ENCODE results near the gene TENT4A. TPM values are rescaled to one million over a fixed set of nuclear protein-coding genes. Genes with fewer than 3 reads are reported as not detected.

The TENT4A gene
- total RNA-seq, 1 experiment from 2014 or later: 25.6 TPM

DNA sequence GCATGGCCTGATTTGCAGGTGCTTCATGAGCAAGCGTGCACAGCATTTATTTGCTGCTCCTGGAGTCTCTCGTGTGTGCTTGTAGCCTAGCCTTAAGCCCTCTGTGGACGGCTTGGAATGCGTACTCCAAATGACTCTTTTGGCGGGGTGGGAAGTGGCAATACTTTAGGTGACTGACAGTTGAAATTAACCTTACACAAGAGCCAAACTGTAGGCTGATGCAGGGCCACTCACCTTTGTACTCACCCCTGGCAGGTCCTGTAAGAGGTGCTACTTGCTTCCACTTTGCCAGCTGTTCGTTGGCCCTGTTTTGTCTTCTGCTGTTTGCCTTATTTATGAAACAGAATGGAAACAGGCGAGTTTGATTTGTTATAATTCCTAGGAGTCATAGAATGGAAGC, 22.9 kb downstream of the TENT4A start:
- Mint-ChIP-seq H3K27ac (no peak overlapping the region; a peak in 2 of 7 replicates), H3K36me3 (ENCODE audit: insufficient read depth in 1 of 3, low read depth in 3 of 3) (peaks cover 19 to 30% (median 28%) of the 10 kb centered on the region in 3 experiments; a peak in 6 of 7 replicates), H3K4me3 (no peak overlapping the region), H3K27me3 (ENCODE audit: low read depth) (no peaks in the 10 kb centered on the region), H3K9me3 (no peaks in the 10 kb centered on the region), H3K4me1 (peaks cover 6 to 7% of the 10 kb centered on the region in 2 experiments)
- no peak overlapping the region for H3K4me2 ChIP-seq (ENCODE audit: insufficient read depth, insufficient read length, low read length)
- no peak overlapping the region for H4K8ac ChIP-seq (replicated peaks; ENCODE audit: insufficient read length, low read depth, low read length)
- H3T11ph ChIP-seq (ENCODE audit: low read length): no peak overlapping the region
- H3K27me3 ChIP-seq (ENCODE audit: insufficient read depth, low read length): no peaks in the 10 kb centered on the region
- no peak overlapping the region for H3K23ac ChIP-seq (ENCODE audit: insufficient read length, low read depth, low read length)
- no peak overlapping the region for H2BK120ac ChIP-seq (ENCODE audit: low read depth, low read length, poor library complexity, severe bottlenecking)
- H2AFZ ChIP-seq (ENCODE audit: low read length): no peak overlapping the region
- TF ChIP-seq, protein P1, sequence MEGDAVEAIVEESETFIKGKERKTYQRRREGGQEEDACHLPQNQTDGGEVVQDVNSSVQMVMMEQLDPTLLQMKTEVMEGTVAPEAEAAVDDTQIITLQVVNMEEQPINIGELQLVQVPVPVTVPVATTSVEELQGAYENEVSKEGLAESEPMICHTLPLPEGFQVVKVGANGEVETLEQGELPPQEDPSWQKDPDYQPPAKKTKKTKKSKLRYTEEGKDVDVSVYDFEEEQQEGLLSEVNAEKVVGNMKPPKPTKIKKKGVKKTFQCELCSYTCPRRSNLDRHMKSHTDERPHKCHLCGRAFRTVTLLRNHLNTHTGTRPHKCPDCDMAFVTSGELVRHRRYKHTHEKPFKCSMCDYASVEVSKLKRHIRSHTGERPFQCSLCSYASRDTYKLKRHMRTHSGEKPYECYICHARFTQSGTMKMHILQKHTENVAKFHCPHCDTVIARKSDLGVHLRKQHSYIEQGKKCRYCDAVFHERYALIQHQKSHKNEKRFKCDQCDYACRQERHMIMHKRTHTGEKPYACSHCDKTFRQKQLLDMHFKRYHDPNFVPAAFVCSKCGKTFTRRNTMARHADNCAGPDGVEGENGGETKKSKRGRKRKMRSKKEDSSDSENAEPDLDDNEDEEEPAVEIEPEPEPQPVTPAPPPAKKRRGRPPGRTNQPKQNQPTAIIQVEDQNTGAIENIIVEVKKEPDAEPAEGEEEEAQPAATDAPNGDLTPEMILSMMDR (conservative IDR thresholded peaks at IDR 0.05): no peak
- H4K91ac ChIP-seq (ENCODE audit: insufficient read length, low read depth, low read length): no peak overlapping the region
- H3K79me2 ChIP-seq (ENCODE audit: insufficient read depth, low read length): peaks cover 18% of the 10 kb centered on the region; the same call in 1 of the 2 replicates
- H3K27ac ChIP-seq (ENCODE audit: insufficient read length, low read depth, low read length): no peak overlapping the region
- no peak overlapping the region for H2BK20ac ChIP-seq (ENCODE audit: low read depth, low read length, poor library complexity, severe bottlenecking)
- no peaks in the 10 kb centered on the region for H3K9me3 ChIP-seq (ENCODE audit: control insufficient read depth, low read depth, low read length)
- no peak overlapping the region for H3K4ac ChIP-seq (ENCODE audit: low read depth, low read length)
- H2BK5ac ChIP-seq (ENCODE audit: insufficient read length, low read length): no peak overlapping the region
- H3K23me2 ChIP-seq (ENCODE audit: insufficient read length, low read depth, low read length, poor library complexity, severe bottlenecking): no peaks in the 10 kb centered on the region
- no peaks in the 10 kb centered on the region for H4K20me1 ChIP-seq (ENCODE audit: control insufficient read depth, insufficient read depth, insufficient read length)
- no peak overlapping the region for H3K18ac ChIP-seq (ENCODE audit: insufficient read length, low read depth, low read length)
- H3K4me1 ChIP-seq (ENCODE audit: insufficient read depth, low read length): no peaks in the 10 kb centered on the region
- no peak for DNase-seq
- H2BK12ac ChIP-seq (ENCODE audit: insufficient read length, low read depth, low read length): no peak overlapping the region
- H2AK5ac ChIP-seq (ENCODE audit: insufficient read length, low read length): no peak overlapping the region
- H4K5ac ChIP-seq (ENCODE audit: insufficient read length, low read depth, low read length): no peak overlapping the region
- H3K14ac ChIP-seq (ENCODE audit: insufficient read depth, low read length): no peak overlapping the region
- H2BK15ac ChIP-seq (ENCODE audit: low read depth, low read length): no peak overlapping the region
- WGBS (ENCODE audit: extremely low coverage, insufficient read length, low lambda C conversion rate): no CpG with 5 or more reads among the region's 7 CpGs
- H3K79me1 ChIP-seq (ENCODE audit: insufficient read depth, low read depth, low read length, poor library complexity, severe bottlenecking): peaks cover 9% of the 10 kb centered on the region
- no peak overlapping the region for H3K56ac ChIP-seq (ENCODE audit: insufficient read length, low read depth, low read length)
- H3K9ac ChIP-seq (ENCODE audit: extremely low read depth, insufficient read length, low read length): no peak overlapping the region
